MM.1S (cell line): ENCODE results near the gene NLGN1.

Experiments
- EZH2 ChIP-seq: fragments of 300-600 bp; sonication (generic); optimal IDR thresholded peaks from 2 replicates; pipeline ENCODE3; 2017; ENCODE audit warnings: low read depth, mild to moderate bottlenecking, antibody characterized with exemption, low read length, mixed read lengths
- TF ChIP-seq, protein P1 (sequence below): fragments of 300-600 bp; sonication (generic); IDR thresholded peaks from 2 replicates; pipeline ENCODE4 v1.5.1; 2016; ENCODE audit warnings: antibody characterized with exemption, low read length, mixed read lengths

DNA sequence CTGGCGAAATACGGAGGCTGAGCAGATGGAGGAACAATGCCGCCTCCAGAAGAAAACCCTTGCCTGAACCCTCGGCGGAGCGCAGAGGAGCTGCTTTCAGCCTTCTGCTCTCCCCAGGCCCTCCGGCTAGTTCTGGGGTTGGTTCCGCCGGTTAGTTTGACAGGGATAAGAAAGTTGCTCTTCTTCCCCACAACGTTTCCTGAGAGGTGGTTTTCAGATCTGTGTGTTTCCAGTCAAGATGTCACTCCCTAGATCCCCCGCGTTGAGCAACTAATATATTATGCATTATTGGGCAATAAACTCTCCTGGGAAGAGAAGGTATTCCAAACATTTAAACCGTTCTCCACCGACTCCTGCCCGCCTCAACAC is 551 bp downstream of the NLGN1 start:
- no peak for TF ChIP-seq EZH2
- TF ChIP-seq, protein P1, sequence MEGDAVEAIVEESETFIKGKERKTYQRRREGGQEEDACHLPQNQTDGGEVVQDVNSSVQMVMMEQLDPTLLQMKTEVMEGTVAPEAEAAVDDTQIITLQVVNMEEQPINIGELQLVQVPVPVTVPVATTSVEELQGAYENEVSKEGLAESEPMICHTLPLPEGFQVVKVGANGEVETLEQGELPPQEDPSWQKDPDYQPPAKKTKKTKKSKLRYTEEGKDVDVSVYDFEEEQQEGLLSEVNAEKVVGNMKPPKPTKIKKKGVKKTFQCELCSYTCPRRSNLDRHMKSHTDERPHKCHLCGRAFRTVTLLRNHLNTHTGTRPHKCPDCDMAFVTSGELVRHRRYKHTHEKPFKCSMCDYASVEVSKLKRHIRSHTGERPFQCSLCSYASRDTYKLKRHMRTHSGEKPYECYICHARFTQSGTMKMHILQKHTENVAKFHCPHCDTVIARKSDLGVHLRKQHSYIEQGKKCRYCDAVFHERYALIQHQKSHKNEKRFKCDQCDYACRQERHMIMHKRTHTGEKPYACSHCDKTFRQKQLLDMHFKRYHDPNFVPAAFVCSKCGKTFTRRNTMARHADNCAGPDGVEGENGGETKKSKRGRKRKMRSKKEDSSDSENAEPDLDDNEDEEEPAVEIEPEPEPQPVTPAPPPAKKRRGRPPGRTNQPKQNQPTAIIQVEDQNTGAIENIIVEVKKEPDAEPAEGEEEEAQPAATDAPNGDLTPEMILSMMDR, result no peak
